ENCODE data around the gene DRC3. TPM values are rescaled to one million over a fixed set of nuclear protein-coding genes. Genes with fewer than 3 reads are reported as not detected.
"Not testable (repeated sequence)": the region's sequence is repeated elsewhere in the genome, so short reads cannot be mapped to it uniquely, and the experiment has no call there.

The DRC3 gene
- total and polyA plus RNA-seq, 10 of the 15 experiments (the other 5 are each of a cell fraction or from before 2014, with no cell fraction given) = 0.18 to 2.3 (median 0.60) TPM; not detected in 3

- no peak for TF ChIP-seq ZBTB33 (IDR thresholded peaks at IDR 0.05)
These were observed 18.6 kb upstream of the DRC3 start (continued) for GRCh38 chr17:17954079-17954478.

- H3K9ac ChIP-seq (ENCODE audit: control insufficient read depth, insufficient read depth, low read length); ATAC-seq; FAIRE-seq; H3K9me3 ChIP-seq (replicated peaks; ENCODE audit: control insufficient read depth, insufficient read depth, low read length); BruUV-seq (replicated peaks); H3K27me3 ChIP-seq (replicated peaks in 1 of 2; ENCODE audit: control insufficient read depth in 2 of 2, insufficient read depth in 2 of 2, low read length in 1 of 2); CTCF ChIA-PET; H2AFZ ChIP-seq (ENCODE audit: control insufficient read depth, low read depth, low read length); H3K79me2 ChIP-seq (ENCODE audit: control insufficient read depth, insufficient read depth, low read length); H3K4me3 ChIP-seq; H3K27ac ChIP-seq (ENCODE audit: control insufficient read depth, insufficient read depth); in situ Hi-C loops (cut with MboI); DNase-seq (ENCODE audit: low read depth, low spot score); H4K20me1 ChIP-seq (ENCODE audit: control insufficient read depth, insufficient read depth); H3K36me3 ChIP-seq (ENCODE audit: control insufficient read depth in 2 of 2, insufficient read depth in 2 of 2, low read length in 1 of 2); H3K4me2 ChIP-seq (ENCODE audit: control insufficient read depth, insufficient read depth): not testable (repeated sequence)
- SMC1A ChIA-PET (ENCODE audit: uncharacterized antibody, unreplicated experiment) = interaction anchor here (0.8 to 4.7 kb wide), 2 partner anchors 10 to 20 kb away, joined by 3 to 26 read pairs; no protein-coding TSS in a partner anchor
- 86% methylated on average over 12 of the region's 12 CpGs for WGBS (ENCODE audit: insufficient coverage, insufficient replicate concordance, low lambda C conversion rate, missing lambda C conversion rate)
- TF ChIP-seq NFYB (IDR thresholded peaks at IDR 0.05; ENCODE audit: insufficient read depth, low read depth, low read length) = peak; percentile 67
- intact Hi-C loops (cut with micrococcal nuclease; ENCODE audit: unreplicated experiment) = loop anchor here (5.0 kb wide), 1 partner anchor 81 kb away; the partner anchor contains the start of genes ATPAF2 and GID4
- POLR2A ChIA-PET = interaction anchor here (1.3 kb wide), 1 partner anchor 9 kb away, joined by 3 read pairs; no protein-coding TSS in a partner anchor
- RAD21 ChIA-PET (ENCODE audit: unreplicated experiment) = interaction anchor here (0.7 to 2.0 kb wide), 2 partner anchors 16 to 30 kb away, joined by 3 to 6 read pairs; partner anchors contain the start of genes DRC3 and TOM1L2
- peaks cover 23% of the 10 kb centered on the region for H3K4me1 ChIP-seq (ENCODE audit: control insufficient read depth, insufficient read depth, low read length)
These were observed 16.8 kb upstream of the DRC3 start for GRCh38 chr17:17955790-17956341.
